ENCODE data around the gene TGDS. TPM values are rescaled to one million over a fixed set of nuclear protein-coding genes. Genes with fewer than 3 reads are reported as not detected.
A peak's percentile ranks its signal among the peaks of the same experiment; 100 is the strongest.

Gene TGDS
- total and polyA plus RNA-seq, 11 donors = 3.2 to 6.7 (median 4.6) TPM

DNA sequence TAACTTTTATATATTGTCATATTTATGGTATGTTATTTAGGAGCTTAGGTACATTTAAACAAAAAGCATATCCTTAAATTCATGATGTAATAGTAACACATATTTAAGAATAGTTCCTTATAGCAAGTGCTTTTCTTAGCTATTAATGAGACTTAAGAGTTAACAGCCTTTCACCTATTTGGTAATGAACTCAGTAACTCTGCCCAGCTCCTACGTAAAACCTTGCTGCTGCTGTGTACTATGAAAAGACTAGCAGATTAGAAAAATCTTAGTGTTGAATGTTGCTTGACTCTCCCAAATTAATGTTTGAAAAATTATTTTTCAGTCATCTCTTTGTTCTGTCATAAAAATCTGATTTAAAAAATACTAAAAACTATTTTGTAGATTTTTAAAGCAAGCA is 12.6 kb upstream of the TGDS start:
- Histone ChIP-seq H3K4me3 (peak overlapping the region in 1 of 12 donors; percentile 12), H3K36me3 (peaks cover 0 to 78% (median 51%) of the 10 kb centered on the region in 9 donors), H3K9me3 (no peaks in the 10 kb centered on the region), H3K4me1 (peaks cover 0 to 9% (median 3%) of the 10 kb centered on the region in 12 donors), H3K27me3 (no peaks in the 10 kb centered on the region), H3K27ac (peak overlapping the region in 3 of 12 donors; percentile 8 to 68 (median 8))
- TF ChIP-seq, protein P1, sequence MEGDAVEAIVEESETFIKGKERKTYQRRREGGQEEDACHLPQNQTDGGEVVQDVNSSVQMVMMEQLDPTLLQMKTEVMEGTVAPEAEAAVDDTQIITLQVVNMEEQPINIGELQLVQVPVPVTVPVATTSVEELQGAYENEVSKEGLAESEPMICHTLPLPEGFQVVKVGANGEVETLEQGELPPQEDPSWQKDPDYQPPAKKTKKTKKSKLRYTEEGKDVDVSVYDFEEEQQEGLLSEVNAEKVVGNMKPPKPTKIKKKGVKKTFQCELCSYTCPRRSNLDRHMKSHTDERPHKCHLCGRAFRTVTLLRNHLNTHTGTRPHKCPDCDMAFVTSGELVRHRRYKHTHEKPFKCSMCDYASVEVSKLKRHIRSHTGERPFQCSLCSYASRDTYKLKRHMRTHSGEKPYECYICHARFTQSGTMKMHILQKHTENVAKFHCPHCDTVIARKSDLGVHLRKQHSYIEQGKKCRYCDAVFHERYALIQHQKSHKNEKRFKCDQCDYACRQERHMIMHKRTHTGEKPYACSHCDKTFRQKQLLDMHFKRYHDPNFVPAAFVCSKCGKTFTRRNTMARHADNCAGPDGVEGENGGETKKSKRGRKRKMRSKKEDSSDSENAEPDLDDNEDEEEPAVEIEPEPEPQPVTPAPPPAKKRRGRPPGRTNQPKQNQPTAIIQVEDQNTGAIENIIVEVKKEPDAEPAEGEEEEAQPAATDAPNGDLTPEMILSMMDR (IDR thresholded peaks at IDR 0.05) = no peak
- no peak for TF ChIP-seq POLR2A (IDR thresholded peaks at IDR 0.05)
- ATAC-seq = peak in 3 of 4 donors; percentile 61 to 89 (median 79)
- intact Hi-C loops (cut with DNase I) = loop anchor here in 1 of 10 donors (10.0 kb wide), 1 partner anchor 64 kb away; no protein-coding TSS in a partner anchor
- 31 to 50% (median 45%) methylated on average over 1 of the region's 1 CpG for WGBS, 4 donors
- DNase-seq = no peak

DNA sequence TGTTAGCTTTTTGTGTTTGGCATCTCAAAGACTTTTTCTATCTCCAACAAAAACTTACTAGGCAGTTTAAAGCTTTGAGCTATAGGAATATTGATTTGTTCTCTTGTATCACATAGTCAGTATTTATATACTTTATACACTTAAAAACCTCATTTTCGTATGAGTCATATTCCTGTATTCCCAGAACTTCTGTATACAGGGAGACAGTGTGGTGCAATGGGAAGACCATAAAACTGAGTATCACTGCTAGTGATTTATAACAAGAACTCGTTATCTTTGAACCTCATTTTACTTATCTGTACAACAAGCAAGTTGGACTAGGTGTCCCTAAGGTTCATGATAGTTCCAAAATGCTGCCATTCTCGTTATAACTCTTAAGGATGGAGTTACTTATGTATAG is 12.0 kb upstream of the TGDS start:
- 70 to 78% (median 72%) methylated on average over 3 of the region's 3 CpGs for WGBS, 4 donors
- H3K36me3 ChIP-seq = peaks cover 0 to 71% (median 47%) of the 10 kb centered on the region in 9 donors
- peak overlapping the region in 1 of 12 donors; percentile 68 for H3K27ac ChIP-seq
- intact Hi-C loops (cut with DNase I) = loop anchor here in 1 of 10 donors (10.0 kb wide), 1 partner anchor 63 kb away; no protein-coding TSS in a partner anchor
- no peak overlapping the region for H3K4me3 ChIP-seq
- H3K27me3 ChIP-seq = no peaks in the 10 kb centered on the region
- no peak for DNase-seq
- no peak for TF ChIP-seq POLR2A (IDR thresholded peaks at IDR 0.05)
- TF ChIP-seq, protein P1 (IDR thresholded peaks at IDR 0.05) = no peak
- no peak for ATAC-seq
- no peaks in the 10 kb centered on the region for H3K9me3 ChIP-seq
- peaks cover 0 to 9% (median 5%) of the 10 kb centered on the region in 12 donors for H3K4me1 ChIP-seq

DNA sequence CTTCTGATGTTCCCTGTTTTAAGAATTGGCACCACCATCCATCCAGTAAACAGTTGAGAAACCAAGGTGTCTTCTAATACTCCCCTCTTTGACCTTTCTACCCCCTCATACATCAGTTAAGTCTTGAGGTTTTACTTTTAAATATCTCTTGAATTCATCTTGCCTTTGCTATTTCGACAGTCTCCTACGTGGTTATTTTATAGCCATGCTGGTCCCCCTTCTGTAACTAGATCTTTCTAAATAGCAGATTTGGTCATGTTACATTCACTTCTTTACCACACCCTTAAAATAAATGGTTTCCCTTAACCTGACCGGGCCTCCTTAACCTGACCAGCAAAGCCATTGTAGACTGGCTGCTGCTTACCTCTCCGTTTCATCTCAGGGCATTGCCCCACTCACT is 11.1 kb upstream of the TGDS start:
- ATAC-seq (no peak), DNase-seq (no peak)
- Histone ChIP-seq H3K27ac (no peak overlapping the region), H3K36me3 (peaks cover 0 to 63% (median 40%) of the 10 kb centered on the region in 9 donors), H3K4me3 (no peak overlapping the region), H3K4me1 (peaks cover 0 to 14% (median 8%) of the 10 kb centered on the region in 12 donors), H3K27me3 (no peaks in the 10 kb centered on the region), H3K9me3 (no peaks in the 10 kb centered on the region)
- TF ChIP-seq, protein P1 (IDR thresholded peaks at IDR 0.05) = no peak
- TF ChIP-seq POLR2A (IDR thresholded peaks at IDR 0.05) = no peak
- intact Hi-C loops (cut with DNase I) = loop anchor here in 1 of 10 donors (10.0 kb wide), 1 partner anchor 62 kb away; no protein-coding TSS in a partner anchor
- WGBS, 4 donors = 91 to 96% (median 93%) methylated on average over 4 of the region's 4 CpGs

DNA sequence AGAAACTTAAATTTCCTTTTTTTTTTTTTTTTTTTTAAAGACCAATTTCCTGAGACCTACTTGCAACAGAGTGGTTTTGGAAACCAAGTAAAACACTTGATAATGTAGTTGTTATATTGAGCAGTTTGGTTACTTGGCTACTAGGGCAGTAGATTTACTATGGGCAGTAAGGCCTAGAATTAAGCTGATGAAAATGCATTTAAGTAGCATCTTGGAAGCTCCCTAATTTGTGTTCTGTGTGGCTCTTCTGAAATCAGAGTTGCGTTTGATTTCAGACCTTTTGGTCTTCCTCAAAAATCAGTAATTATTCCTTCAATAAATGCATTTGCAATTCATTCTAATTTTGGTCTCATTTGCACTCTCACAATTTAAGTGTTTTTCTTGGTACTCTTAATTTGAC is 6.5 kb upstream of the TGDS start:
- TF ChIP-seq, protein P1 (IDR thresholded peaks at IDR 0.05) = no peak
- TF ChIP-seq POLR2A (IDR thresholded peaks at IDR 0.05) = no peak
- WGBS, 4 donors = 57 to 76% (median 61%) methylated on average over 1 of the region's 1 CpG
- peaks cover 0 to 24% (median 16%) of the 10 kb centered on the region in 9 donors for H3K36me3 ChIP-seq
- H3K9me3 ChIP-seq = no peaks in the 10 kb centered on the region
- ATAC-seq = no peak
- H3K4me3 ChIP-seq = peak overlapping the region; percentile 65 to 99 (median 84)
- peak overlapping the region in 8 of 12 donors; percentile 62 to 91 (median 81) for H3K27ac ChIP-seq
- intact Hi-C loops (cut with DNase I) = loop anchor here in 4 of 10 donors (2.0 to 10.0 kb wide), 3 partner anchors 54 to 58 kb away; no protein-coding TSS in a partner anchor
- peaks cover 0 to 15% (median 5%) of the 10 kb centered on the region in 12 donors for H3K4me1 ChIP-seq
- no peaks in the 10 kb centered on the region for H3K27me3 ChIP-seq
- DNase-seq = no peak
